Activated CD8-positive, alpha-beta T cell treated with anti-CD3 and anti-CD28 coated beads for 36 hours (primary cell): ENCODE measurements around the gene ZNF689. TPM values are rescaled to one million over a fixed set of nuclear protein-coding genes. Genes with fewer than 3 reads are reported as not detected.
A peak's percentile ranks its signal among the peaks of the same experiment; 100 is the strongest.

Experiments
- ATAC-seq: fragments of 200-7000 bp; cut with Tn5 transposase; one replicate; pipeline ENCODE4 v1.10.0; 2021; ENCODE audit warnings: mild to moderate bottlenecking, moderate library complexity
- CTCF ChIA-PET: fragments of 350-600 bp; sonication (Branson Sonifier 250); formaldehyde crosslinking; loops from one replicate; lab custom pipeline; 2021; ENCODE audit warnings: antibody characterized with exemption; lab: Charles Lee
- POLR2A ChIA-PET: fragments of 350-600 bp; sonication (Branson Sonifier 250); formaldehyde crosslinking; loops from one replicate; lab custom pipeline; 2021; ENCODE audit warnings: antibody characterized with exemption; lab: Charles Lee
- DNase-seq: peaks from one replicate; pipeline ENCODE4 v3.0.0-alpha.2; 2020
- H3K27ac Mint-ChIP-seq: one replicate; pipeline ENCODE4 v1.8.0; 2021; ENCODE audit warnings: mild to moderate bottlenecking, mixed read lengths
- H3K27me3 Mint-ChIP-seq: one replicate; pipeline ENCODE4 v1.8.0; 2021; ENCODE audit warnings: mixed read lengths
- H3K36me3 Mint-ChIP-seq: one replicate; pipeline ENCODE4 v1.8.0; 2021; ENCODE audit warnings: low read depth, mixed read lengths
- H3K4me1 Mint-ChIP-seq: one replicate; pipeline ENCODE4 v1.8.0; 2021; ENCODE audit warnings: low read depth, mixed read lengths
- H3K4me3 Mint-ChIP-seq: one replicate; pipeline ENCODE4 v1.8.0; 2021; ENCODE audit warnings: mild to moderate bottlenecking, moderate library complexity, mixed read lengths
- H3K9me3 Mint-ChIP-seq: one replicate; pipeline ENCODE4 v1.8.0; 2021; ENCODE audit warnings: mixed read lengths
- CTCF ChIP-seq: fragments of 200-600 bp; IDR thresholded peaks from one replicate; pipeline ENCODE4 v1.8.0; 2022; ENCODE audit warnings: antibody characterized with exemption, mild to moderate bottlenecking
- intact Hi-C: fragments of 100-400 bp; cut with micrococcal nuclease; formaldehyde crosslinking; loops from one replicate; pipeline ENCODE4 v1.10.0; 2022
- total RNA-seq, 2 experiments: library from RNA; stranded (reverse); gene quantifications; one replicate each; pipeline ENCODE4 v1.2.3, GENCODE V29; 2021

The ZNF689 gene
- total RNA-seq, 2 experiments from 2014 or later: 9.8 to 11.3 TPM

- Mint-ChIP-seq H3K9me3 (no peaks in the 10 kb centered on the region), H3K27me3 (no peaks in the 10 kb centered on the region), H3K4me3 (no peak overlapping the region), H3K27ac (peak overlapping the region; percentile 94), H3K36me3 (peaks cover 39% of the 10 kb centered on the region), H3K4me1 (peaks cover 59% of the 10 kb centered on the region)
- ATAC-seq (no peak), DNase-seq (no peak)
- intact Hi-C loops: loop anchor here (10.0 kb wide), 1 partner anchor 458 kb away; the partner anchor contains the start of genes TBX6 and YPEL3
- TF ChIP-seq CTCF: no peak
- POLR2A ChIA-PET: interaction anchor here (0.6 to 2.2 kb wide), 7 partner anchors 13 to 155 kb away, joined by 3 to 17 read pairs (median 3); partner anchors contain the start of gene ZNF747
- CTCF ChIA-PET: interaction anchor here (1.2 kb wide), 1 partner anchor 33 kb away, joined by 3 read pairs; the partner anchor contains the start of gene ZNF785
Measured at GRCh38 chr16:30552956-30553355, 57.2 kb downstream of the ZNF689 start.

Other genes starting within 250 kb of the ZNF689 start
- 10 to 100 TPM; 39.7 to 41.3 TPM for gene TBC1D10B, start 239.9 kb downstream of the ZNF689 start, total RNA-seq
- gene MYL11, start 235.6 kb downstream of the ZNF689 start, total RNA-seq: 1 to 10 TPM in 1 of 2 experiments, under 1 TPM in 1; 0.87 to 1.2 TPM
- gene SEPTIN1, start 227.8 kb downstream of the ZNF689 start, total RNA-seq: 100 to 1,000 TPM; 163 to 169 TPM
- gene ZNF48, start 215.0 kb downstream of the ZNF689 start, total RNA-seq: 10 to 100 TPM; 10.4 to 10.9 TPM
- gene ZNF771, start 202.8 kb downstream of the ZNF689 start, total RNA-seq: 1 to 10 TPM; 5.4 to 6.6 TPM
- 100 to 1,000 TPM in 1 of 2 experiments, 10 to 100 TPM in 1; 98.4 to 105 TPM for gene DCTPP1, start 180.4 kb downstream of the ZNF689 start, total RNA-seq
- gene SEPHS2, start 164.5 kb downstream of the ZNF689 start, total RNA-seq: 10 to 100 TPM; 51.8 to 54.0 TPM
- gene ITGAL, start 137.6 kb downstream of the ZNF689 start, total RNA-seq: 100 to 1,000 TPM; 274 to 285 TPM
- 1 to 10 TPM; 8.3 to 9.2 TPM for gene ZNF768, start 83.8 kb downstream of the ZNF689 start, total RNA-seq
- 1 to 10 TPM; 6.7 to 7.9 TPM for gene ZNF747, start 75.5 kb downstream of the ZNF689 start, total RNA-seq
- 10 to 100 TPM in 1 of 2 experiments, 1 to 10 TPM in 1; 9.7 to 10.4 TPM for gene ZNF764, start 52.0 kb downstream of the ZNF689 start, total RNA-seq
- 1 to 10 TPM; 4.7 to 5.5 TPM for gene ZNF688, start 38.7 kb downstream of the ZNF689 start, total RNA-seq
- 10 to 100 TPM in 1 of 2 experiments, 1 to 10 TPM in 1; 8.8 to 10.3 TPM for gene ZNF785, start 24.7 kb downstream of the ZNF689 start, total RNA-seq
- gene PRR14, start 40.6 kb upstream of the ZNF689 start, total RNA-seq: 10 to 100 TPM; 74.0 to 76.6 TPM
- gene FBRS, start 48.0 kb upstream of the ZNF689 start, total RNA-seq: 10 to 100 TPM; 80.3 to 85.8 TPM
- gene SRCAP, start 88.8 kb upstream of the ZNF689 start, total RNA-seq: 10 to 100 TPM; 57.2 to 64.7 TPM
- 10 to 100 TPM; 27.8 to 30.3 TPM for gene PHKG2, start 138.0 kb upstream of the ZNF689 start, total RNA-seq
- 1 to 10 TPM; 3.8 to 3.9 TPM for gene CFAP119, start 151.7 kb upstream of the ZNF689 start, total RNA-seq
- 10 to 100 TPM; 63.2 to 68.1 TPM for gene RNF40, start 151.9 kb upstream of the ZNF689 start, total RNA-seq
- gene ZNF629, start 176.8 kb upstream of the ZNF689 start, total RNA-seq: 1 to 10 TPM; 2.8 to 3.2 TPM